ENCODE data around the gene TEKT3.

TEKT3 gene

GRCh38 chr17:15349119-15349518 is 7.7 kb upstream of the TEKT3 start:
- H3K4me3 ChIP-seq (ENCODE audit: low read depth, low read length) = no peak overlapping the region
- H3K36me3 ChIP-seq = no peaks in the 10 kb centered on the region
- no peak for TF ChIP-seq CTCF (IDR thresholded peaks at IDR 0.05; ENCODE audit: low read depth, low read length)
- no peaks in the 10 kb centered on the region for H3K9me3 ChIP-seq (ENCODE audit: severe bottlenecking)
- H3K27ac ChIP-seq = no peak overlapping the region
- DNase-seq = no peak
- peaks cover 16% of the 10 kb centered on the region for H3K27me3 ChIP-seq (ENCODE audit: insufficient read depth, low read depth, severe bottlenecking)

DNA sequence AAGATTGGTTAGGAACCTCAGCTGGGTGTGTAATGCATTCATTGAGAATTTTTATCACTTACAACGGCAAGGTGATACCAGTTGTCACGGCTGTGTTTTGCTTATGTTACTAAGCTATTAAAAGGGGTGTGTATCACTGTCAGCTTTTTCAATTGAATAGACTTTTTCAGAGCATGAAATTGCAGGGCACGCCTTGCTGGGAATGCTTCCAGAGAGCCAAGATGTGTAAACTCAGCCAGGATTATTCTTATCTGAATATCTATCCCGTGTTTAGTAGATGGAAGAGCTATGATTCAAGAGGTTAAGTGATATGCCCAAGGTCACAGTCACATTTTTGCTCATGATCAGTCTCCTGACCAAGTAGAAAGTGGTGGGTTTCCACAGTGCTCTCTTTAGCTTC is 6.6 kb upstream of the TEKT3 start:
- H3K36me3 ChIP-seq = no peaks in the 10 kb centered on the region
- H3K9me3 ChIP-seq (ENCODE audit: severe bottlenecking) = no peaks in the 10 kb centered on the region
- DNase-seq = no peak
- TF ChIP-seq CTCF (IDR thresholded peaks at IDR 0.05; ENCODE audit: low read depth, low read length) = no peak
- H3K27me3 ChIP-seq (ENCODE audit: insufficient read depth, low read depth, severe bottlenecking) = peaks cover 21% of the 10 kb centered on the region
- no peak overlapping the region for H3K27ac ChIP-seq
- no peak overlapping the region for H3K4me3 ChIP-seq (ENCODE audit: low read depth, low read length)

- Histone ChIP-seq H3K9me3 (ENCODE audit: severe bottlenecking) (no peaks in the 10 kb centered on the region), H3K27ac (no peak overlapping the region), H3K27me3 (ENCODE audit: insufficient read depth, low read depth, severe bottlenecking) (peaks cover 37% of the 10 kb centered on the region), H3K4me3 (ENCODE audit: low read depth, low read length) (no peak overlapping the region), H3K36me3 (no peaks in the 10 kb centered on the region)
- DNase-seq = no peak
- TF ChIP-seq CTCF (IDR thresholded peaks at IDR 0.05; ENCODE audit: low read depth, low read length) = no peak
Measured at GRCh38 chr17:15346066-15346595, 4.7 kb upstream of the TEKT3 start.

DNA sequence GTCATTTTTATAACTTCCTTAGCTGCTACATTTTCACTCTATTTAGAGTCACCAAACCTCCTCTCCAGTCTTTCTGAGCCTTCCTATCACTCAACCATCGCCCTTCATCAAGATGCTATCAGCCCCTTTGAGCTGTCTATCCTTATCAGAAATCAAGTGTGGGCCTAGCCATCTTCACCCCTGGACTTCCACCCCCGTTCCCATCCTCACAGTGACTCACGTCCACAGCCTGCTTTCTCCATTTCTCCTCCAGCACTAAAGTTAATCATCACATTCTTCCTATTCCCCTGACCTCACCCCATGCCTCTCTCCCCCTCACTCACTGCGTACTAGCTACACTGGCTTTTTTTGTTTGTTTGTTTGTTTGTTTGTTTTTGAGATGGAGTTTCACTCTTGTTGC is 2.4 kb upstream of the TEKT3 start:
- H3K9me3 ChIP-seq (ENCODE audit: severe bottlenecking) = no peaks in the 10 kb centered on the region
- H3K27me3 ChIP-seq (ENCODE audit: insufficient read depth, low read depth, severe bottlenecking) = peaks cover 38% of the 10 kb centered on the region
- no peak overlapping the region for H3K4me3 ChIP-seq (ENCODE audit: low read depth, low read length)
- TF ChIP-seq CTCF (IDR thresholded peaks at IDR 0.05; ENCODE audit: low read depth, low read length) = no peak
- H3K36me3 ChIP-seq = no peaks in the 10 kb centered on the region
- H3K27ac ChIP-seq = no peak overlapping the region
- no peak for DNase-seq

GRCh38 chr17:15342460-15342859 is 1.1 kb upstream of the TEKT3 start:
- H3K27me3 ChIP-seq (ENCODE audit: insufficient read depth, low read depth, severe bottlenecking) = peaks cover 38% of the 10 kb centered on the region
- DNase-seq = no peak
- no peak overlapping the region for H3K27ac ChIP-seq
- TF ChIP-seq CTCF (IDR thresholded peaks at IDR 0.05; ENCODE audit: low read depth, low read length) = no peak
- no peak overlapping the region for H3K4me3 ChIP-seq (ENCODE audit: low read depth, low read length)
- H3K9me3 ChIP-seq (ENCODE audit: severe bottlenecking) = no peaks in the 10 kb centered on the region
- H3K36me3 ChIP-seq = no peaks in the 10 kb centered on the region

DNA sequence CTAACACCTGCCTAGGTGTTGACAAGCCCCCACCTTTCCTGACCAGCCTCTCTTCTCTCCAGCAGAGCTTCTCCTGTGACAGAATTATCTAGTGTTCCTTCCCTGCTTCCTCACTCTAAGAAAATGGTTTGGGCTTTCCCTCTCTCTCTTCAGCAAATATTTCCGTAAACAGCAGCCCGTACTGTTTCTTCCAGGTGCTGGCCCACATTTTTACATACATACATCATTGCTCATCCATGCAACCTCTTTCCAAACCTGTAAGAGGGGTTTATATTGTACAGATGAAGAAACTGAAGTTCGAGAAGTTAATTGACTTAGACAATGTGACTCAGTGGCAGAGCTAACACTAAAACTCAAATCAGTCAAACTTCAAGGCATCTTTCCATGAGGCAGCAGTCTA is 569 bp upstream of the TEKT3 start:
- Histone ChIP-seq H3K27ac (no peak overlapping the region), H3K9me3 (ENCODE audit: severe bottlenecking) (no peaks in the 10 kb centered on the region), H3K27me3 (ENCODE audit: insufficient read depth, low read depth, severe bottlenecking) (peaks cover 38% of the 10 kb centered on the region), H3K4me3 (ENCODE audit: low read depth, low read length) (peak overlapping the region; percentile 57), H3K36me3 (no peaks in the 10 kb centered on the region)
- TF ChIP-seq CTCF (IDR thresholded peaks at IDR 0.05; ENCODE audit: low read depth, low read length) = no peak
- DNase-seq = no peak

All from WERI-Rb-1 (cell line).